Sigmoid colon (tissue), 7 donors: ENCODE measurements around the gene SLC16A11. TPM values are rescaled to one million over a fixed set of nuclear protein-coding genes. Genes with fewer than 3 reads are reported as not detected.

ENCODE experiments used
- DNase-seq: peaks from one replicate; pipeline ENCODE4 v3.0.0-alpha.2; 2019
- H3K27ac ChIP-seq, 4 donors: fragments of 200-600 bp; sonication (generic); one replicate each; pipeline ENCODE4 v1.5.1; 2016 to 2019; ENCODE audit warnings: mild to moderate bottlenecking in 1 of 4
- H3K27me3 ChIP-seq, 3 donors: fragments of 200-600 bp; sonication (generic); one replicate each; pipeline ENCODE4 v1.5.1; 2019; ENCODE audit warnings: mild to moderate bottlenecking in 1 of 3
- H3K36me3 ChIP-seq, 4 donors: fragments of 200-600 bp; sonication (generic); one replicate each; pipeline ENCODE4 v1.5.1; 2016 to 2019
- H3K4me1 ChIP-seq, 4 donors: fragments of 200-600 bp; sonication (generic); one replicate each; pipeline ENCODE4 v1.5.1; 2017 to 2019
- H3K4me3 ChIP-seq, 4 donors: fragments of 200-600 bp; sonication (generic); one replicate each; pipeline ENCODE4 v1.5.1; 2017 to 2019; ENCODE audit warnings: mild to moderate bottlenecking in 2 of 4, moderate library complexity in 1 of 4
- H3K9me3 ChIP-seq, 4 donors: fragments of 200-600 bp in 3 of 4; sonication (generic) in 3 of 4; one replicate each; pipeline versions ENCODE4 v1.5.1 to v1.6.1; 2013 to 2019
- CTCF ChIP-seq, 4 experiments: fragments of 450-650 bp in 3 of 4; fragments of 200-600 bp in 1 of 4; IDR thresholded peaks; one replicate each; pipeline ENCODE4 v1.5.1; 2016 to 2019; ENCODE audit warnings: antibody characterized with exemption in 4 of 4, mild to moderate bottlenecking in 3 of 4, moderate library complexity in 2 of 4
- EP300 ChIP-seq, 4 donors: sonication (generic); formaldehyde crosslinking; IDR thresholded peaks; one replicate each; pipeline ENCODE4 v1.6.1; 2017; ENCODE audit warnings: antibody characterized with exemption in 4 of 4
- POLR2A ChIP-seq, 2 donors: fragments of 450-650 bp; IDR thresholded peaks; one replicate each; pipeline ENCODE4 v1.6.1; 2016; ENCODE audit warnings: antibody characterized with exemption in 2 of 2, mild to moderate bottlenecking in 2 of 2, moderate library complexity in 2 of 2
- POLR2AphosphoS5 ChIP-seq, 4 donors: sonication (generic); formaldehyde crosslinking; IDR thresholded peaks; one replicate each; pipeline ENCODE4 v1.6.1; 2017; ENCODE audit warnings: antibody characterized with exemption in 4 of 4
- WGBS, 2 donors: extraction: QIAGEN DNeasy Blood & Tissue Kit; methylation state at CpG; one replicate each; pipeline ENCODE4 v1.1.7; 2013; 5-methylcytosine and 5-hydroxymethylcytosine counted together
- intact Hi-C: fragments of 100-400 bp; cut with DNase I; formaldehyde crosslinking; loops from one replicate; pipeline ENCODE4 v1.15.1; 2023
- polyA plus RNA-seq, 3 donors: library from polyadenylated mRNA; stranded (reverse); fragments of 200-250 nt; gene quantifications; one replicate each; pipeline ENCODE4 v1.2.3, GENCODE V29; 2013
- total RNA-seq, 4 donors: library from RNA; depleted of rRNA; stranded (reverse); fragments of >200 nt; gene quantifications; one replicate each; pipeline ENCODE4 v1.1.0, GENCODE V29; 2016
- donor health status: healthy with polysubstance abuse.
- donor health status: Bipolar disorder and iron deficiency.
- donor health status: healthy.

SLC16A11 gene
- total and polyA plus RNA-seq, 7 donors = 0.33 to 2.4 (median 0.45) TPM; not detected in 3

GRCh38 chr17:7035591-7036368 is 8.1 kb downstream of the SLC16A11 start, which contains the start of gene SLC16A13:
Gene SLC16A13, plus strand, starts transcription at chr17:7036015. Its CDS starts 368 bp downstream, at chr17:7036383.
- DNase-seq = peak; percentile 98
- Histone ChIP-seq H3K4me1 (peaks cover 0 to 17% (median 15%) of the 10 kb centered on the region in 4 donors), H3K36me3 (no peaks in the 10 kb centered on the region), H3K27ac (peak within 1 kb of the TSS; percentile 64 to 75 (median 70)), H3K9me3 (no peaks in the 10 kb centered on the region), H3K4me3 (peak within 1 kb of the TSS; percentile 41 to 62 (median 53)), H3K27me3 (peaks cover 0 to 2% (median 0%) of the 10 kb centered on the region in 3 donors)
- WGBS, 2 donors = 1% methylated on average over 52 of the region's 52 CpGs
- peak in 1 of 2 donors; percentile 43 for TF ChIP-seq POLR2A (IDR thresholded peaks at IDR 0.05)
- TF ChIP-seq POLR2AphosphoS5 (IDR thresholded peaks at IDR 0.05) = peak; percentile 55 to 64 (median 58)
- TF ChIP-seq CTCF (IDR thresholded peaks at IDR 0.05) = no peak
- intact Hi-C loops = no loop called here

GRCh38 chr17:7034955-7035590 is 8.8 kb downstream of the SLC16A11 start:
- intact Hi-C loops = no loop called here
- H3K36me3 ChIP-seq = no peaks in the 10 kb centered on the region
- no peaks in the 10 kb centered on the region for H3K9me3 ChIP-seq
- 6 to 8% methylated on average over 7 of the region's 7 CpGs for WGBS, 2 donors
- peaks cover 0 to 17% (median 15%) of the 10 kb centered on the region in 4 donors for H3K4me1 ChIP-seq
- peaks cover 0 to 2% (median 0%) of the 10 kb centered on the region in 3 donors for H3K27me3 ChIP-seq
- TF ChIP-seq CTCF (IDR thresholded peaks at IDR 0.05) (no peak), POLR2AphosphoS5 (IDR thresholded peaks at IDR 0.05) (no peak), POLR2A (IDR thresholded peaks at IDR 0.05) (no peak), EP300 (IDR thresholded peaks at IDR 0.05) (no peak)
- peak overlapping the region; percentile 41 to 62 (median 53) for H3K4me3 ChIP-seq
- H3K27ac ChIP-seq = peak overlapping the region; percentile 64 to 75 (median 70)
- no peak for DNase-seq

DNA sequence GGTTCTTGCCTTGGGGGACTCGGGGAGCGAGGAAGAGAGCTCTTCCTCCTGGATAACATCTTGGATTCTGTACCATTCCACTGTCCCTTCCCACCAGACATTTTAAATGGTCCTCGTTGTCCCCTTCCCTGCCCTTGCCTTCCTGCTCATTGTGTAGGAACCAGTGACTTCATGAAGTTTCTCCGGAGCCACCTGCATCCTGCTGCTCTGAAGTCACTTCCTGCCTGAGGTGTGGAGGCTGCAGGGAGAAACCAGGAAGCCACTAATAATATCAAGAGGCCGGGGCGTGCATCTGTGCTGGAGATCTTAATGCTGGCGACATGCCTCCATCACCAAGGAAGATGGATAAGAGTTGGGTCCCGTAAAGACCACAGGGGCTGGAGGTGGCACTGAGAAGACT is 14.2 kb downstream of the SLC16A11 start:
- peak overlapping the region in 2 of 4 donors; percentile 21 to 39 for H3K27ac ChIP-seq
- intact Hi-C loops = no loop called here
- H3K4me1 ChIP-seq = no peaks in the 10 kb centered on the region
- H3K9me3 ChIP-seq = no peaks in the 10 kb centered on the region
- no peak for DNase-seq
- no peak overlapping the region for H3K4me3 ChIP-seq
- no peak for TF ChIP-seq CTCF (IDR thresholded peaks at IDR 0.05)
- no peak for TF ChIP-seq EP300 (IDR thresholded peaks at IDR 0.05)
- TF ChIP-seq POLR2AphosphoS5 (IDR thresholded peaks at IDR 0.05) = peak in 2 of 4 donors; percentile 8 to 40
- no peak for TF ChIP-seq POLR2A (IDR thresholded peaks at IDR 0.05)
- no peaks in the 10 kb centered on the region for H3K27me3 ChIP-seq
- no peaks in the 10 kb centered on the region for H3K36me3 ChIP-seq
- 53 to 83% methylated on average over 8 of the region's 8 CpGs for WGBS, 2 donors

- TF ChIP-seq EP300 (IDR thresholded peaks at IDR 0.05) = no peak
- no peak for TF ChIP-seq POLR2A (IDR thresholded peaks at IDR 0.05)
- no peak for TF ChIP-seq CTCF (IDR thresholded peaks at IDR 0.05)
- no peak for TF ChIP-seq POLR2AphosphoS5 (IDR thresholded peaks at IDR 0.05)
- 90 to 91% methylated on average over 3 of the region's 3 CpGs for WGBS, 2 donors
- H3K4me1 ChIP-seq = no peaks in the 10 kb centered on the region
- intact Hi-C loops = no loop called here
- peak overlapping the region in 2 of 4 donors; percentile 14 to 39 for H3K27ac ChIP-seq
- H3K9me3 ChIP-seq = no peaks in the 10 kb centered on the region
- H3K27me3 ChIP-seq = peaks cover 0 to 1% (median 0%) of the 10 kb centered on the region in 3 donors
- H3K4me3 ChIP-seq = no peak overlapping the region
- no peak for DNase-seq
- H3K36me3 ChIP-seq = no peaks in the 10 kb centered on the region
These were observed 14.8 kb downstream of the SLC16A11 start for GRCh38 chr17:7029096-7029495.
